HG03354 (cell line): ENCODE results near the gene BICDL1.

ENCODE experiments used
- ATAC-seq: cut with Tn5 transposase; IDR thresholded peaks from one replicate; pipeline ENCODE4 v1.9.1; 2021; ENCODE audit warnings: mild to moderate bottlenecking; ENCODE audit not compliant: unreplicated experiment, poor library complexity, severe bottlenecking

Gene BICDL1

GRCh38 chr12:120072472-120073249, 83.6 kb downstream of the BICDL1 start:
- no peak for ATAC-seq

- no peak for ATAC-seq
These were observed 86.1 kb downstream of the BICDL1 start for GRCh38 chr12:120075034-120075616.

- no peak for ATAC-seq
These were observed 87.6 kb downstream of the BICDL1 start for GRCh38 chr12:120076651-120077050.

GRCh38 chr12:120077260-120077659, 88.2 kb downstream of the BICDL1 start:
- ATAC-seq, result no peak

GRCh38 chr12:120078868-120079267, 89.8 kb downstream of the BICDL1 start:
- ATAC-seq, result no peak

GRCh38 chr12:120079411-120080400, 90.7 kb downstream of the BICDL1 start:
- no peak for ATAC-seq

GRCh38 chr12:120081641-120082040, 92.6 kb downstream of the BICDL1 start:
- no peak for ATAC-seq

- ATAC-seq, result no peak
These were observed 97.0 kb downstream of the BICDL1 start for GRCh38 chr12:120085920-120086645.

- peak; percentile 99 for ATAC-seq
These were observed 98.0 kb downstream of the BICDL1 start for GRCh38 chr12:120086801-120087621.

- ATAC-seq, result no peak
These were observed 100.1 kb downstream of the BICDL1 start for GRCh38 chr12:120089105-120089504.

GRCh38 chr12:120089796-120090195, 100.8 kb downstream of the BICDL1 start:
- no peak for ATAC-seq

GRCh38 chr12:120090206-120090605, 101.2 kb downstream of the BICDL1 start:
- no peak for ATAC-seq

- ATAC-seq, result no peak
These were observed 101.7 kb downstream of the BICDL1 start for GRCh38 chr12:120090626-120091295.

GRCh38 chr12:120091371-120092090, 102.5 kb downstream of the BICDL1 start:
- ATAC-seq, result no peak

- no peak for ATAC-seq
These were observed 103.7 kb downstream of the BICDL1 start for GRCh38 chr12:120092551-120093335.

GRCh38 chr12:120093336-120093591, 104.2 kb downstream of the BICDL1 start:
- no peak for ATAC-seq
